H1 (cell line): ENCODE results near the gene ARHGEF10L. TPM values are rescaled to one million over a fixed set of nuclear protein-coding genes. Genes with fewer than 3 reads are reported as not detected.
A peak's percentile ranks its signal among the peaks of the same experiment; 100 is the strongest.

Experiments
- CTCF ChIA-PET: fragments of 300-600 bp; sonication (Branson Sonifier 250); formaldehyde crosslinking; loops from one replicate; lab custom pipeline; 2021; ENCODE audit not compliant: partially characterized antibody; lab: Charles Lee
- POLR2A ChIA-PET: fragments of 300-600 bp; sonication (Branson Sonifier 250); formaldehyde crosslinking; loops from one replicate; lab custom pipeline; 2021; ENCODE audit warnings: inconsistent platforms; ENCODE audit not compliant: partially characterized antibody; lab: Charles Lee
- DNase-seq, 2 experiments: peaks; one replicate each; pipeline versions ENCODE4 v3.0.0 to v3.0.0-alpha.2; 2010 to 2022; ENCODE audit warnings: low spot score in 2 of 2, low read depth in 1 of 2, mixed read lengths in 1 of 2
- FAIRE-seq: peaks from 2 replicates; lab custom pipeline; 2011; peaks lifted over from hg19 to GRCh38; lab: Jason Lieb, UNC
- H2AFZ ChIP-seq: 2 replicates; pipeline ENCODE4 v1.8.1; 2012; ENCODE audit warnings: low read length, inconsistent platforms
- H2AK5ac ChIP-seq: 2 replicates; pipeline ENCODE4 v1.6.1; 2013; ENCODE audit warnings: low read depth, low read length
- H2BK120ac ChIP-seq: replicated peaks from 2 replicates; pipeline ENCODE3; 2013; ENCODE audit warnings: low read depth, low read length, inconsistent platforms
- H2BK12ac ChIP-seq: 2 replicates; pipeline ENCODE4 v1.6.1; 2013; ENCODE audit warnings: low read depth, low read length
- H2BK15ac ChIP-seq: 2 replicates; pipeline ENCODE4 v1.6.1; 2013; ENCODE audit warnings: low read length
- H2BK20ac ChIP-seq: 2 replicates; pipeline ENCODE4 v1.6.1; 2013; ENCODE audit warnings: low read length
- H2BK5ac ChIP-seq: 2 replicates; pipeline ENCODE4 v1.6.1; 2013; ENCODE audit warnings: low read depth, low read length
- H3K14ac ChIP-seq: 2 replicates; pipeline ENCODE4 v1.6.1; 2013; ENCODE audit warnings: inconsistent platforms; ENCODE audit not compliant: insufficient read length
- H3K18ac ChIP-seq: 2 replicates; pipeline ENCODE4 v1.6.1; 2013; ENCODE audit warnings: low read length; ENCODE audit errors: extremely low read depth
- H3K23ac ChIP-seq: 2 replicates; pipeline ENCODE4 v1.6.1; 2013; ENCODE audit warnings: inconsistent platforms; ENCODE audit not compliant: insufficient read length
- H3K23me2 ChIP-seq: 2 replicates; pipeline ENCODE4 v1.6.1; 2013; ENCODE audit warnings: low read depth, low read length
- H3K27ac ChIP-seq: 2 replicates; pipeline ENCODE4 v1.6.1; 2011; ENCODE audit warnings: low read depth, low read length, inconsistent platforms
- H3K27me3 ChIP-seq, 4 experiments: replicated peaks in 1 of 4; 1 replicate in 1 of 4; 2 replicates in 3 of 4; pipeline versions ENCODE4 v1.6.1 to v1.8.1; 2011 to 2013; ENCODE audit warnings: low read length in 3 of 4, mild to moderate bottlenecking in 3 of 4, inconsistent platforms in 2 of 4, mixed read lengths in 2 of 4, moderate library complexity in 1 of 4; ENCODE audit not compliant: control insufficient read depth in 3 of 4, insufficient read depth in 3 of 4; ENCODE audit errors: extremely low read depth in 1 of 4
- H3K36me3 ChIP-seq, 4 experiments: 2 replicates each; pipeline versions ENCODE4 v1.6.1 to v1.8.1; 2011 to 2013; ENCODE audit warnings: mild to moderate bottlenecking in 4 of 4, low read length in 3 of 4, moderate library complexity in 2 of 4, control low read depth in 1 of 4, inconsistent platforms in 1 of 4; ENCODE audit not compliant: insufficient read depth in 4 of 4, control insufficient read depth in 2 of 4
- H3K4ac ChIP-seq: replicated peaks from 2 replicates; pipeline ENCODE3; 2013; ENCODE audit warnings: low read length, low read depth, mixed read lengths, inconsistent platforms; ENCODE audit not compliant: insufficient read length
- H3K4me1 ChIP-seq, 4 experiments: replicated peaks in 1 of 4; 1 replicate in 1 of 4; 2 replicates in 3 of 4; pipeline versions ENCODE4 v1.6.1 to v1.8.1; 2011 to 2013; ENCODE audit warnings: low read length in 3 of 4, inconsistent platforms in 2 of 4, mixed read lengths in 1 of 4; ENCODE audit not compliant: insufficient read depth in 4 of 4, control insufficient read depth in 3 of 4
- H3K4me2 ChIP-seq, 2 experiments: 2 replicates each; pipeline versions ENCODE4 v1.6.1 to v1.8.1; 2011 to 2013; ENCODE audit warnings: low read depth in 2 of 2, low read length in 2 of 2, control low read depth in 1 of 2, inconsistent platforms in 1 of 2, mild to moderate bottlenecking in 1 of 2; ENCODE audit not compliant: insufficient read depth in 1 of 2
- H3K4me3 ChIP-seq, 4 experiments: fragments of 200-600, 300-600 bp in 1 of 4; sonication (generic), shearing (Covaris generic), sonication (Bioruptor Twin) in 1 of 4; 2 replicates each; pipeline versions ENCODE4 v1.5.1 to v1.8.1; 2011 to 2016; ENCODE audit warnings: low read length in 4 of 4, low read depth in 3 of 4, control low read depth in 2 of 4, inconsistent platforms in 2 of 4, mild to moderate bottlenecking in 2 of 4, mixed read lengths in 1 of 4, moderate library complexity in 1 of 4; ENCODE audit not compliant: insufficient read depth in 2 of 4; ENCODE audit errors: extremely low read depth in 1 of 4
- H3K56ac ChIP-seq: replicated peaks from 2 replicates; pipeline ENCODE3; 2013; ENCODE audit warnings: low read depth, mild to moderate bottlenecking, mixed read lengths, low read length, inconsistent platforms; ENCODE audit not compliant: insufficient read length
- H3K79me1 ChIP-seq: 2 replicates; pipeline ENCODE4 v1.6.1; 2013; ENCODE audit warnings: low read depth, low read length, control low read depth
- H3K79me2 ChIP-seq, 2 experiments: 2 replicates each; pipeline versions ENCODE4 v1.6.1 to v1.8.1; 2012 to 2013; ENCODE audit warnings: low read length in 2 of 2, mild to moderate bottlenecking in 2 of 2, inconsistent platforms in 1 of 2; ENCODE audit not compliant: insufficient read depth in 2 of 2, control insufficient read depth in 1 of 2
- H3K9ac ChIP-seq, 4 experiments: replicated peaks in 1 of 4; 1 replicate in 1 of 4; 2 replicates in 3 of 4; pipeline versions ENCODE4 v1.6.1 to v1.8.1; 2011 to 2013; ENCODE audit warnings: low read depth in 3 of 4, low read length in 3 of 4, control low read depth in 2 of 4, mild to moderate bottlenecking in 2 of 4, moderate library complexity in 2 of 4, inconsistent platforms in 1 of 4; ENCODE audit errors: extremely low read depth in 1 of 4
- H3K9me3 ChIP-seq, 2 experiments: 2 replicates each; pipeline versions ENCODE4 v1.6.1 to v1.8.1; 2012 to 2013; ENCODE audit warnings: mild to moderate bottlenecking in 2 of 2, moderate library complexity in 2 of 2, control low read depth in 1 of 2, inconsistent platforms in 1 of 2, low read depth in 1 of 2, low read length in 1 of 2, mixed read lengths in 1 of 2; ENCODE audit not compliant: insufficient read depth in 2 of 2
- H4K20me1 ChIP-seq, 2 experiments: replicated peaks in 1 of 2; 2 replicates each; pipeline versions ENCODE3 to v1.8.1; 2011 to 2013; ENCODE audit warnings: inconsistent platforms in 2 of 2, low read length in 2 of 2, mild to moderate bottlenecking in 1 of 2; ENCODE audit not compliant: insufficient read depth in 2 of 2, control insufficient read depth in 1 of 2
- H4K5ac ChIP-seq: 2 replicates; pipeline ENCODE4 v1.6.1; 2013; ENCODE audit warnings: low read length, low read depth, mixed read lengths, inconsistent platforms; ENCODE audit not compliant: insufficient read length
- H4K8ac ChIP-seq: 2 replicates; pipeline ENCODE4 v1.8.0; 2013; ENCODE audit warnings: mild to moderate bottlenecking, moderate library complexity, low read length, inconsistent platforms; ENCODE audit not compliant: insufficient read depth; ENCODE audit errors: extremely low read depth
- H4K91ac ChIP-seq: replicated peaks from 2 replicates; pipeline ENCODE3; 2013; ENCODE audit warnings: low read length, mixed read lengths, inconsistent platforms; ENCODE audit not compliant: insufficient read length
- BRCA1 ChIP-seq: IDR thresholded peaks from 2 replicates; pipeline ENCODE4 v1.6.1; 2012; ENCODE audit warnings: low read depth, low read length, improper control_type of control experiment
- CHD1 ChIP-seq: IDR thresholded peaks from 2 replicates; pipeline ENCODE4 v1.6.1; 2012; ENCODE audit warnings: low read depth, low read length, improper control_type of control experiment
- CREB1 ChIP-seq: IDR thresholded peaks from 2 replicates; pipeline ENCODE4 v1.6.1; 2012; ENCODE audit warnings: inconsistent platforms
- HDAC2 ChIP-seq, 2 experiments: fragments of 300-600 bp in 1 of 2; sonication (generic) in 1 of 2; IDR thresholded peaks; 2 replicates each; pipeline ENCODE4 v1.6.1; 2011 to 2012; ENCODE audit warnings: low read depth in 2 of 2, low read length in 2 of 2, mild to moderate bottlenecking in 2 of 2, moderate library complexity in 2 of 2, borderline replicate concordance in 1 of 2, inconsistent platforms in 1 of 2
- JUND ChIP-seq: IDR thresholded peaks from 2 replicates; pipeline ENCODE4 v1.6.1; 2011; ENCODE audit warnings: mild to moderate bottlenecking, improper control_type of control experiment, low read length
- KDM5A ChIP-seq: fragments of 200-600 bp; IDR thresholded peaks from 2 replicates; pipeline ENCODE4 v1.7.1; 2012; ENCODE audit warnings: mild to moderate bottlenecking, low read length, inconsistent platforms, mixed read lengths
- NRF1 ChIP-seq: IDR thresholded peaks from 2 replicates; pipeline ENCODE4 v1.6.1; 2011; ENCODE audit warnings: mild to moderate bottlenecking, low read depth, low read length, improper control_type of control experiment
- POLR2A ChIP-seq, 2 experiments: IDR thresholded peaks; 1 replicate in 1 of 2; 2 replicates in 1 of 2; pipeline ENCODE4 v1.6.1; 2011; ENCODE audit warnings: low read depth in 2 of 2, low read length in 2 of 2, mild to moderate bottlenecking in 2 of 2; ENCODE audit errors: control extremely low read depth in 1 of 2
- POU5F1 ChIP-seq: IDR thresholded peaks from 2 replicates; pipeline ENCODE4 v1.6.1; 2011; ENCODE audit warnings: low read depth, mild to moderate bottlenecking, low read length, moderate library complexity
- RAD21 ChIP-seq, 2 experiments: IDR thresholded peaks in 1 of 2; conservative IDR thresholded peaks in 1 of 2; 2 replicates each; pipeline ENCODE4 v1.6.1; 2011; ENCODE audit warnings: low read depth in 2 of 2, low read length in 2 of 2, improper control_type of control experiment in 1 of 2, inconsistent platforms in 1 of 2, mild to moderate bottlenecking in 1 of 2, moderate library complexity in 1 of 2
- RFX5 ChIP-seq: IDR thresholded peaks from 2 replicates; pipeline ENCODE4 v1.6.1; 2011; ENCODE audit warnings: low read depth, low read length, improper control_type of control experiment, borderline replicate concordance
- SIRT6 ChIP-seq: IDR thresholded peaks from one replicate; pipeline ENCODE4 v1.7.1; 2012; ENCODE audit warnings: low read length, inconsistent platforms
- SRF ChIP-seq: IDR thresholded peaks from 2 replicates; pipeline ENCODE4 v1.6.1; 2011; ENCODE audit warnings: mild to moderate bottlenecking, low read depth, low read length, moderate library complexity
- TCF12 ChIP-seq: IDR thresholded peaks from 2 replicates; pipeline ENCODE4 v1.6.1; 2011; ENCODE audit warnings: low read depth, mild to moderate bottlenecking, low read length
- WGBS, 2 experiments: shearing (Covaris generic) in 1 of 2; methylation state at CpG; one replicate each; pipeline versions ENCODE4 v1.1.6 to v1.1.7; 2013 to 2015; ENCODE audit warnings: low lambda C conversion rate in 2 of 2, mixed read lengths in 2 of 2, inconsistent platforms in 1 of 2, low coverage in 1 of 2, missing lambda C conversion rate in 1 of 2; ENCODE audit not compliant: insufficient replicate concordance in 2 of 2, insufficient coverage in 1 of 2, insufficient read length in 1 of 2; ENCODE audit errors: extremely low coverage in 1 of 2, missing lambda C conversion rate in 1 of 2; 5-methylcytosine and 5-hydroxymethylcytosine counted together
- polyA plus RNA-seq, 7 experiments: library from polyadenylated mRNA; depleted of rRNA in 3 of 7; stranded (reverse) in 5 of 7; unstranded in 2 of 7; fragments of >200 nt in 5 of 7; fragments of 200-250 nt in 2 of 7; gene quantifications; 1 replicate in 5 of 7; 2 replicates in 1 of 7; 4 replicates in 1 of 7; pipeline versions ENCODE4 v1.2.1 to v1.2.3, GENCODE V29; 2011 to 2013; ENCODE audit warnings: missing spikeins in 2 of 7, mixed read lengths in 2 of 7
- total RNA-seq: library from RNA; stranded (reverse); fragmentation: NEBNext Ultra II Directional; extraction: Animal tissue kit (Norgen Biotek cat#: 25700); gene quantifications from 2 replicates; pipeline ENCODE4 v1.2.1, GENCODE V29; 2021

ARHGEF10L gene
- total and polyA plus RNA-seq, 2 of the 8 experiments (the other 6 are each of a cell fraction or from before 2014, with no cell fraction given) = 33.6 to 39.6 TPM

DNA sequence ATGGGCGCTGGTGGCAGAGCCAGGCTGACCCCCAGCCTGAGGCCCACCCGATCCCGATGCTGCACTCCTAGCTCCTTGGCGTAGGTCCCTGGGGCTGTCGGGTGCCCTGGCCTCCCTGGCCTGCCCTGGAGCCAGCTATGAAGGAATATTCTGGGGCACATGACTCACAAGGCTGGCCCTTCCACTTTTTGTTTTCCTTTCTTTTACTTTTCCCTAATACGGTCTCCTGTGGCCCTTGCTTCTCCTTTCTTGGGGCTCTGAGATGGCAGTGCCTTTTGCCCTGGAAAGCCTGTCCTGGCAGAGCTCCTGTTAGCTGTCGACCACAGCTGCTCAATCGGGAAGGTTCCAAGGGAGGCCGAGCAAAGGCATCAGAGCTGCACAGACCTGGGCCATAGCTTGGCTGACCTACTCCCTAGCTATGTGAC lies 22.1 kb downstream of the ARHGEF10L start:
- Histone ChIP-seq H3K4me2 (no peak overlapping the region), H4K20me1 (peaks cover 9 to 23% of the 10 kb centered on the region in 2 experiments), H3K14ac (no peak overlapping the region), H3K9me3 (no peaks in the 10 kb centered on the region), H2BK12ac (peak overlapping the region; percentile 82; the same call in 1 of the 2 replicates), H2BK120ac (peak overlapping the region; percentile 55), H3K4me1 (peaks cover 11 to 62% (median 39%) of the 10 kb centered on the region in 4 experiments), H3K36me3 (no peaks in the 10 kb centered on the region), H3K9ac (no peak overlapping the region), H3K27me3 (no peaks in the 10 kb centered on the region), H3K79me2 (peaks cover 0 to 93% of the 10 kb centered on the region in 2 experiments), H3K18ac (peak overlapping the region; percentile 65; the same call in 1 of the 2 replicates), H4K91ac (peak overlapping the region; percentile 83), H4K5ac (peak overlapping the region; percentile 47), H3K79me1 (peaks cover 44% of the 10 kb centered on the region), H3K56ac (no peak overlapping the region), H2BK5ac (peak overlapping the region; percentile 72; the same call in 1 of the 2 replicates), H2BK15ac (peak overlapping the region; percentile 22; the same call in 1 of the 2 replicates), H2AFZ (no peak overlapping the region), H3K23me2 (peaks cover 5% of the 10 kb centered on the region; the same call in 1 of the 2 replicates), H2BK20ac (no peak overlapping the region), H2AK5ac (no peak overlapping the region), H3K23ac (no peak overlapping the region), H3K4me3 (no peak overlapping the region), H3K4ac (no peak overlapping the region), H4K8ac (peak overlapping the region; percentile 68; the same call in 1 of the 2 replicates), H3K27ac (0 out of 2 replicates have a peak overlapping the region, but pooled peaks have one; percentile 30)
- TF ChIP-seq TCF12 (no peak), RFX5 (no peak), KDM5A (no peak), SIRT6 (no peak), BRCA1 (no peak), POLR2A (IDR thresholded peaks at IDR 0.05; ENCODE audit: control extremely low read depth in 1 of 2, low read depth in 2 of 2, low read length in 2 of 2) (no peak), RAD21 (IDR thresholded peaks at IDR 0.05 in 1 of 2, conservative IDR thresholded peaks at IDR 0.05 in 1 of 2; ENCODE audit: low read depth in 2 of 2, low read length in 2 of 2) (no peak), JUND (no peak), NRF1 (no peak), SRF (no peak), CREB1 (no peak), CHD1 (no peak), POU5F1 (no peak), HDAC2 (IDR thresholded peaks at IDR 0.05; ENCODE audit: borderline replicate concordance in 1 of 2, low read depth in 2 of 2, low read length in 2 of 2) (no peak)
- POLR2A ChIA-PET = interaction anchor here (1.4 to 4.2 kb wide), 4 partner anchors 8 to 23 kb away, joined by 6 to 35 read pairs (median 12); no protein-coding TSS in a partner anchor
- DNase-seq (no peak), FAIRE-seq (no peak)
- 83% methylated on average over 9 of the region's 9 CpGs; no CpG with 5 or more reads in 1 of the 2 experiments for WGBS, 2 experiments
- CTCF ChIA-PET = interaction anchor here (1.2 to 86.2 kb wide), 9 partner anchors 10 to 85 kb away, joined by 3 to 1640 read pairs (median 6); no protein-coding TSS in a partner anchor
